Omental fat pad (tissue), 4 donors: ENCODE data around the gene AXDND1. TPM values are rescaled to one million over a fixed set of nuclear protein-coding genes. Genes with fewer than 3 reads are reported as not detected.

Source experiments
- ATAC-seq: fragments of 150-250 bp; one replicate; pipeline ENCODE4 v1.9.1; 2016; ENCODE audit warnings: mild to moderate bottlenecking, moderate library complexity; ENCODE audit not compliant: low FRiP score
- DNase-seq: peaks from one replicate; pipeline ENCODE4 v3.0.0-alpha.2; 2019; ENCODE audit warnings: low spot score
- total RNA-seq, 4 donors: library from RNA; depleted of rRNA; stranded (reverse); fragments of >200 nt; gene quantifications; one replicate each; pipeline ENCODE4 v1.1.0, GENCODE V29; 2016
- TF ChIP-seq, protein P1 (sequence below), 3 donors: fragments of 450-650 bp; IDR thresholded peaks; one replicate each; pipeline ENCODE4 v1.5.1; 2016 to 2017; ENCODE audit warnings: antibody characterized with exemption in 3 of 3, mild to moderate bottlenecking in 3 of 3, moderate library complexity in 2 of 3

The AXDND1 gene
- total RNA-seq, 4 donors from 2014 or later = 0.25 to 0.28 TPM; not detected in 2

DNA sequence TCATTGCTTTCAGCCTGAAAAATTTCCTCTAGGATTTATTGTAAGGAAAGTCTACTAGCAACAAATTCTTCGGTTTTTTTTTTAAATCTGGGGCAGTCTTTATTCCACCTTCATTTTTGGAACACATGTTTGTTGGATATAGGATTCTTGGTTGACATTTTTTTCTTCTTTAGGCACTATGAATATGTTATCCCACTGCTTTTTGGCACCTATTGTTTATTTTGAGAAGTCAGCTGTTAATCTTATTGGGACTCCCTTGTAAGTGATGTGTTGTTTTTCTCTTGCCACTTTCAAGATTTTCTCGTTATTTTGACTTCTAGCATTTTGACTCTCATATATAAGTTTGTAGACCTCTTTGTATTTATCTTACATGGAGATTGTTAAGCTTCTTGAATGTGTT, 110.7 kb downstream of the AXDND1 start:
- TF ChIP-seq, protein P1, sequence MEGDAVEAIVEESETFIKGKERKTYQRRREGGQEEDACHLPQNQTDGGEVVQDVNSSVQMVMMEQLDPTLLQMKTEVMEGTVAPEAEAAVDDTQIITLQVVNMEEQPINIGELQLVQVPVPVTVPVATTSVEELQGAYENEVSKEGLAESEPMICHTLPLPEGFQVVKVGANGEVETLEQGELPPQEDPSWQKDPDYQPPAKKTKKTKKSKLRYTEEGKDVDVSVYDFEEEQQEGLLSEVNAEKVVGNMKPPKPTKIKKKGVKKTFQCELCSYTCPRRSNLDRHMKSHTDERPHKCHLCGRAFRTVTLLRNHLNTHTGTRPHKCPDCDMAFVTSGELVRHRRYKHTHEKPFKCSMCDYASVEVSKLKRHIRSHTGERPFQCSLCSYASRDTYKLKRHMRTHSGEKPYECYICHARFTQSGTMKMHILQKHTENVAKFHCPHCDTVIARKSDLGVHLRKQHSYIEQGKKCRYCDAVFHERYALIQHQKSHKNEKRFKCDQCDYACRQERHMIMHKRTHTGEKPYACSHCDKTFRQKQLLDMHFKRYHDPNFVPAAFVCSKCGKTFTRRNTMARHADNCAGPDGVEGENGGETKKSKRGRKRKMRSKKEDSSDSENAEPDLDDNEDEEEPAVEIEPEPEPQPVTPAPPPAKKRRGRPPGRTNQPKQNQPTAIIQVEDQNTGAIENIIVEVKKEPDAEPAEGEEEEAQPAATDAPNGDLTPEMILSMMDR (IDR thresholded peaks at IDR 0.05) = no peak

GRCh38 chr1:179478370-179478769, 112.6 kb downstream of the AXDND1 start:
- TF ChIP-seq, protein P1 (IDR thresholded peaks at IDR 0.05) = no peak
- DNase-seq = no peak
- ATAC-seq = no peak

More for the DNA sequence above, 110.7 kb downstream of the AXDND1 start:
- no peak for DNase-seq
- no peak for ATAC-seq

DNA sequence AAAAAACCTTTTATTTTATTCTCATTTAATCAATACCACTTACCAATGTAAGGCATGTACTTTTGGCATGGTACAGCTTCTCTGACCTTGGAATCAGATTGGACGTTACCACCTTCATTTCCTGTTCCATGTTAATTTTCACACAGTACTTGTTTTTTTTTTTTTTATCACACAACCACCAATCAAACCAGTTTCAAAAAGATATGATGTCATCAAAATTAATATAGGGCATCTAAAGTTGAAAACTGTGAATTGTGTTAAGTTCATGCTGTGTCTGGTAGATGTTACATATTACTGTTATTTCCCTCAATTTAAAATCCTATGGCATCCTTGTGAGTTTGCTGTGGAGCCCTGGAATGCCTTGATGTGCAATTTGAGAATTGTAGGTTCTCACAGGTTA, 124.8 kb downstream of the AXDND1 start:
- TF ChIP-seq, protein P1 (IDR thresholded peaks at IDR 0.05) = no peak
- ATAC-seq (no peak), DNase-seq (no peak)

GRCh38 chr1:179493323-179493722, 127.6 kb downstream of the AXDND1 start:
- ATAC-seq (no peak), DNase-seq (no peak)
- TF ChIP-seq, protein P1 (IDR thresholded peaks at IDR 0.05) = no peak

DNA sequence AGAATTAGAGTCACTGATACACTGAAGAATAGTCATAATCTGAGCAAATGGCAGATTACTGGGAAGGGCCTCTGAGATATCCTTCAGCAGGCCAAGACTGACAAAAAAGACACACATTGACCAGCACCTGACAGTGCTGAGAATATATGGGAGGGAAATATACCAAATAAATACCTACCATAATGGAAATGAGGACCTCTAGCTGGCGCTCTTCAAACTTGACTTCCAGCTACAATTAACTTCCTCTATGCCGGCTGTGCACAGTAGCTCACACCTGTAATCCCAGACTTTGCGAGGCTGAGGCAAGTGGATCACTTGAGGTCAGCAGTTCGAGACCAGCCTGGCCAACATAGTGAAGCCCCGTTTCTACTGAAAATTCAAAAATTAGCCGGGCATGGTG, 140.4 kb downstream of the AXDND1 start:
- no peak for DNase-seq
- TF ChIP-seq, protein P1 (IDR thresholded peaks at IDR 0.05) = no peak
- ATAC-seq = no peak

DNA sequence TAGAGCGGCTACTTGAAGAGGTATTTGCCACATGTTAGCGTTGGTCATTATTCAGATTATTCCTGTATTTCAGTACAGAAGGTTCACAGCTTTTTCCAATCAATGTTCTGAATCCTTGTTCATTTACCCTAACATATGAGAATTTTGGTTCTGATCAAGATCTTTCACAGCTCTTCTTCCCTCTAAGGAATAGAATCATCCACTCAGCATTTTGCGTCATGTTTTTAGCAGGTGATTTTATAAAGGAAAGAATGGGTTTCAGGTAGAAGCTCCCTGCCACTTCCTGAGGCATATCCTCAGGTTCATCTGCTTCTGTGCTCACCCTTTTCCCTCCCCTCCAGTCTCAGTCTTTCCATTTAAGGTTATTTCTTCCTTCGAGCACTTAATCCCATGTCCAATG, 143.6 kb downstream of the AXDND1 start:
- ATAC-seq = no peak
- TF ChIP-seq, protein P1 (IDR thresholded peaks at IDR 0.05) = no peak
- DNase-seq = no peak

- DNase-seq (no peak), ATAC-seq (no peak)
- TF ChIP-seq, protein P1 (IDR thresholded peaks at IDR 0.05) = no peak
These were observed 144.3 kb downstream of the AXDND1 start for GRCh38 chr1:179510038-179510437.
